GM11168 (cell line): ENCODE results near the gene LRRC51.
"Not testable (repeated sequence)": the region's sequence is repeated elsewhere in the genome, so short reads cannot be mapped to it uniquely, and the experiment has no call there.

ENCODE experiments used
- in situ Hi-C: fragments of 300-500 bp; cut with MboI; formaldehyde crosslinking; loops from one replicate; pipeline ENCODE4 v1.12.0; 2022; ENCODE audit warnings: low sequenced_read_pairs; ENCODE audit not compliant: unreplicated experiment

LRRC51 gene

DNA sequence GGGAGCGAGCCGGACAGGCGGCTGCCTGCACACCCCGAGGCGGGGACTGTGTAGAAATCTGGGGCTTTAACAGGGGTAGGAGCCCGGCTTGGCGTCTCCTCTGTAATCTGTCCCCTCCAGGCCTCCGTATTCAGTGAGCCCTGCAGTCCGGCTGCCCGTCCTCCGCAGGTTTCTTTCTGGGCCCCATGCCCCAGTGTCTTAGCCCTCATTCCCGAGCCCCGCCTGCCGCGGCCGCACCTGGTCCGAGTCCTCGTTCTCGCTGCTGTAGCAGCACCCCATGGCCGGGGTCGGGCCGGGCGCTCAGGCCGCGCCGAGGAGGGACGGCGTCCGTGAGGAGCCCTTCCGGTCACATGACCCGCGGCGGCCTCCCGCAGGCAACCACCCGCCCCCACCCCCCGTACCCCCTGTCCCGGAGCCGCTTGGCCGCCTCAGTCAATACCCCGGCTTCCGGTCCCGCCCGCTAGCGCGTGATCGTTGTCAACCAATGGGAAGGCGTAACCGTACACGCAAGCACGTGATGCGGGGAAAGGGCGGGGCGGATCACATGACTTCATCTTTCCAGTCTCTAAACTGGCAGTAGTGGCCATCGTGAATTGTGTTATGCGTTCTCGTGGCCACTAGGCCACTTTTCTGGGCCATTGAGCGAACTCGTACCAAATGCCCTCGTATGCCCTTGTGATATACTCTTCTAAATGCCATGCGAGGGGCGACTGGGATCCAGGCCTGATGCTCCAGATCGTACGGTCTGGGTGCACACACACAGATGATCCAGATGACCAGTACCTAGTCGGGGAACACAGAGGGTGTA, 22.5 kb downstream of the LRRC51 start, which contains the start of gene LAMTOR1:
LAMTOR1 (minus strand) TSS at position 352 of the 808 bp plus-strand sequence; CDS start at position 279, 73 bp downstream.
- in situ Hi-C loops, result no loop called here

DNA sequence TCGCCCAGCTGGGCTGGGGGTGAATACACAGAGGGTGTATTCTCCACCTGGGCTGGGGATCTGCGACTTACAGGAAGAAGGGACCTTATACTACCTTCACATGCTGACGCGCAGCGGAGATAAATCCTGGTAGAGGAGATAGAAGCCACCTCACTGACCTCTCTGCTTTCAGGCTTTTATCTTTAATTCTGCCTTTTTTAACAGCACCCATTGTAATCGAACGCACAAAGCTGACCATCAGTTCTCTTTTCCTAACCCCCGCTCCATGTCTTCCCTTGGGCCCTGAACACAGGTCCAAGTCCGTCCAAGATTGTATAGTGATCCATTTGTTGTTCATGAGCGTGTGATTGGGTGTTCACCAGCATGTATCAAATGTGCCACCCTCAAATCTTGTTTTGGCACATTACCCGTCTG, 23.1 kb downstream of the LRRC51 start:
- in situ Hi-C loops, result no loop called here

DNA sequence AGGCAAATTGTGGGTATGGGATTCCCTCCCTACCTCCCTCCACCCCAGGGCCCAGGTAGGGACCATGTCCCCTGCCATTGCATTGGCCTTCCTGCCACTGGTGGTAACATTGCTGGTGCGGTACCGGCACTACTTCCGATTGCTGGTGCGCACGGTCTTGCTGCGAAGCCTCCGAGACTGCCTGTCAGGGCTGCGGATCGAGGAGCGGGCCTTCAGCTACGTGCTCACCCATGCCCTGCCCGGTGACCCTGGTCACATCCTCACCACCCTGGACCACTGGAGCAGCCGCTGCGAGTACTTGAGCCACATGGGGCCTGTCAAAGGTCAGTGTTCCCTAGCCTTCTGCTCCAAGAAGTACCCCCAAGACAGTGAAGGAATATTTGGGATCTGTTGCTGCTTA, 25.2 kb downstream of the LRRC51 start, which contains the start of gene TOMT:
TOMT (plus strand) TSS at position 37 of the 400 bp plus-strand sequence; CDS start at position 65, 28 bp downstream.
- in situ Hi-C loops, result no loop called here

DNA sequence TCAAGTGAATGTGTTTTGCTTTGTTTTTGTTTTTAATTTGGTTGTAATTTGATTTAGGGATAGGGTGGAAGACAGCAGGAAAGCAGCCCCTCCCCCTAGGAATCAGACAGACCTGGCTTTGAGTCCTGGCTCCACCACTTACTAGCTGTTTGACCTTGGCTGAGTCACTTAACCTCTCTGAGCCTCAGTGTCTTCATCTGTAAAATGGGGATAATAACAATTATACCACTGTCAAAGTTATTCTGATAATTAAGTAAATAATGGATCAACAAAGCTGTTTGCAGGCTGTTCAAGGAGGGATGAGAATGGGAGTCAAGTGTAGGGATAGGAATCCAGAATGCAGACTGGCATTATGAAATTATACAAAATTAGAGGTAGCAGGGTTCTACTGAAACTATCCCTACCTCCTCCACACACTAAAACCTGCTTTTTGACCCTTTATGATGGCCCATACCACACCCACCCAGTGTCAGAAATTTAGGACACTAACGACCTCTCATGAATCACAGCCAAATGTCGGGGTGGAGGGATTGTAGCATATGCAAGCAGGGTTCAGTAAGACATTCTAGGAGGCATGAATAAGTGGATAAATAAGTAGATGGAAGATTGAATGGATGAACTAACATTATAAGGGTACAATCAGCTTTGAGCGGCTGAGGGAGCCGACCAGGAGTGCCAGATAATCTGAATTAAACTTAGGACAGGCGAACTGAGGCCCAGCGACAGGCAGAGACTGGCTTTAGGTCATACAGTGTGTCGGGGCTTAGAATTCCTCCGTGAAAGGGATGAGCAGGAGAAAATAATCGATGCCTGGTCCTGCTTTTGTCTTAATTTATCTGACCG, 30.9 kb downstream of the LRRC51 start:
- in situ Hi-C loops, result no loop called here

DNA sequence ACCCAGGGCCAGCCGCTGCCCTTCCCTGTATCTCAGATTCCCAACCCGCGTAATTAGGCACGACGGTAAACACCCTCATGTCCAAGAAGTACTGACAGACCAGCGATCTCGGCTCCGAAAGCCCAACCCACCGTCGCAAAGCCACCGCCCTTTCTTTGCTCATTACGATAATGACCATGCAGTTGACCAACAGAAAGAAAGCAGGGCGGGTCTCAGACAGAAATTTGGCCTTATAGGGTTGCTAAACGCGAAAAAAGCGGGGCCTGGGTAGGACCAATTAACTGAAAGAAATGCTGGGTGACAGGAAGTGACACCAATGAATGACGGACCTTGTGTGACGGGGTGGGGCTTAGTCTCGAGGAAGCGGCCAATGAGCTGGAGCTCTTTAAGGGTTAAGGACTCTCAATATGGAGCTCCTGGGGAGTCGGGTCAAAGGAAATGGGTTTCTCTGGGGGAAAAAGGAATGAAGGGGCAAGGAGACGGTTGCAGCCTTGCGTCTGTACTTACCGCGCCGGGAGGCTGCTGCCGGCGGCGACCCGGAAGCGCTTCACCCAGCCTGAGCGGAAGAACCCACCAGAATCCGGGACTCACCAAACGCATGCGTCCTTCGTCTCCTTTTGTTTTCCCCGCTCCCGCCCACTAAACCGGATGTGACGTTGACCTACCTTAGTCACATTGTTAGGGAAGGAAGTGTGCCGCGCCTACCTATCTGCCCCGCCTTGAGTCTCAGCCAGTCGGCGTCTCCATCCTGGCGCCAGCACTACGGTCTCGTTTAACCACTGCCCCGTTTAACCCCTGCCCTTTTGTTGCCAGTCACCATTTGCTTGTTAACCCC, 31.7 kb downstream of the LRRC51 start, which contains the start of gene ANAPC15:
ANAPC15 (minus strand) TSS at position 553 of the 835 bp plus-strand sequence. CDS start 1,419 bp downstream, outside the sequence.
- in situ Hi-C loops, result no loop called here

DNA sequence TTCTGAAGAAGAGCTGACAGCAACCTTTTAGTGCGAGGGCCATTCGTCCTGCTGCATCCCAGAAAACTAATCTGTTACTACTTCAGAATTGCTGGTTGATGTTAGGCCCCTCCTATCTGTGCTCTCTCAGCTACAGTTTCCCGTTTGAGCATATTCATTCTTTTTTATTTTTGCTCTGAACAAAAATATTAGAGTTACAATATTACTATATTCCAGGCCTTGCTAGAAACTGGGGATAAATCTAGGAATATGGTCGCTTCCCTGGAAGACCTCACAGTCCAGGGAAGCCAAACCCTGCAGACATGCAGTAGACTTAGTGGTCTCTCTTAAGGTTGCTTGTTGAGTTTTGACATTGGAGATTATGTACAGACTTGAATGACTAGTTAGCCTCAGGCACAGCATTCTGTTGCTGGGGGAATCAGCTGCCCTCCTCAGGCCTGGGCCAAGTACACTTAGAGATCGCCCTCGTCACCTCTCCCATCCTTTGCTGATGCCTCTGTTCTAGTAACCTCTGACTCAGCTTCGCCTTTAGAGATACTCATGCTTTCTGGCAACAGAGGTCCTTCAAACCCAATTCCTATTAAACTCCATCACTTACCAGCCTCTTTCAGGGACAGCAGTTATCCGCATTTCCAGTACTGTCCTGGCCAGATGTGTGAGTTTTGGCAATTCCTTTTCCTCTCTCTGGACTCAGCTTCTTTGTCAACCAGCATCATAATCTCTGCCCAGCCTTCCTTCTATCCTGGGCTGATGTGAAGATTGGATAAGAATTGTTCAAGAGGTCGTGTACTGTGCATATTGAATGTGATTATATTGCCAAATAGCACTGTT, 32.5 kb downstream of the LRRC51 start:
- in situ Hi-C loops, result no loop called here

DNA sequence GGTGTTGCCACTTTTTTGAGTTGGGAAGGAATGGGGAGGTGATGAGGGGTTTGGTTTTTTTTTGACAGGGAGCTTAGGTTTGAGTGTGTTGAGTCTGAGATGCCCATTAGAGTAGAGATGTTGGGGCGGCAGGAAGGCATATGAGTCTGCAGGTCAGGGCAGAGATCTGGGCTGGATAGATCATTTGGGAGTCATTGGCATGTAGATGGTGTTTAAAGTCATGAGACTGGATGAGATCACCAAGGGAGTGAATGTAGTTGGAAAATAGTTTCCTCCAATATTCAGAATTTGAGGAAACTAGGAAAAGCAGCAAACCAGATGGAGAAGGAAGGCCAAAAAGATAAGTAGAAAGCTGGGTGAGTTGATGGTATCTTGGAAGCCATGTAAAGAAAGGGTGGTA, 33.9 kb downstream of the LRRC51 start:
- in situ Hi-C loops, result no loop called here

DNA sequence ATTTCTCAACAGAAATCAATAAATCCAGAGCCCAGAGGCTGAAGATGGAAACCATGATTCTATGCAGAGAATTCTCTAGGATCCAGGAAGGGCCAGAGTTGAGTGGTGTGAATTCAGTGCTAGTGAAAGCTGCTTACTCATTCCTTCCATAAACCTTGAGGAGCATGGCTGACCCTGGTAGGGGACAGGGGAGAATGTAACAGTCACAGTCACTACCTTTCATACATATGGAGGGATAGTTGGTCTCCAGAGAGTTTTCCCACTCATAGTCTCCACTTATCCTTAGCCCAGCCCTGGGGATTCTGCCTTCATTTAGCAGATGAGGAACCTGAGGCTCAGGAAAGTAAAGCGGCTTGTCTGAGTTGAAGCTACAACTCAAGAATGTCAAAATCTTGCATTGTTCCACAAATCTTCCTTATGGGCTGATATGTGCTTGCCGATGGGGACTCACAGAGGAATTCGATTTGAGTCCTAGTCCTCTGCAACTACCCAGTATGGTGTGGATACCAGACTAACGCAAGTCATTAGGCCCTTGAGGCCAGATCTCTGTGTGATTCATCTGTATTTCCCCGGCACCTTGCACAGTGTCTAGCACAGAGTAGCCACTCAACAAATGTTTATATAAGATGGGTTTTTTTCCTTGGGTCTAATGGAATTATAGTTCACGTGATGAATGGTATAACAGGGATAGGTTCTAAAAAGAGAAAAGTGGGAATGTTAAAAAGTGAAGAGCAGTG, 35.5 kb downstream of the LRRC51 start:
- in situ Hi-C loops, result no loop called here

DNA sequence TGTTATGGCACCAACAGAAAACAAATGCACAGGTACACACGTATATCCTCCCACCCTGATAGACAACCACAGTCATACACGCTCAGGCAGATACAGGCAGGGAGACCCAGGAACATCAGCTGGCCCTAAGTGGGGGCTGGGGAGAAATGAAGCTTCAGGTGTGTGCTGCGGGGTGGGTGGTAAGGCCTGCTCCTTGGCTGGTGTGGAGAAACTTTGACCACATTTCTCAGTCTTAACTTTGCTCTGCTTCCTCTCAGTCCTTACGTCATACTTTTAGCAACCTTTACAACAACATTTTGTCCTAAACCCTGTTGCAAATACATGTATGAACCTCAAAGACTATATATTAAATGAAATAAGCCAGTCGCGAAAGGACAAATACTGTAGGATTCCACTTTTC, 38.5 kb downstream of the LRRC51 start:
- in situ Hi-C loops, result no loop called here

DNA sequence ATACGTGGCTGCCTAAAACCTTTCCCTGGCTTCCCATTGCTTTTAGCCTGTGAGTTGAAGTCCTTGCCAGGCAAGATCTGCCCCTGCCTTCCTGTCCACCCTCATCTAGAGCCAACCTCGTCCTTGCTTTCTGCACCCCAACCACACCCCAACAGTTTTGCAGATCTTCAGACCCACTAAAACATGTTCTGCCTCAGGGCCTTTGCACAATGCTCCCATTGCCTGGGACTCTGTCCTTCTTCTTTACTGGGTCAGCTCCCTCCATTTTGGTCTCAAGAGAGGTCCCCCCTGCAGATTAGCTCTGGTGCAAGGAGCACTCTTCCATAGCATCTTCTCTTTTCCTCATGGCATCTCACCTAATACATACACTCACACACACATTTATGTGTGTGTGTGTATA, 40.3 kb downstream of the LRRC51 start:
- in situ Hi-C loops, result no loop called here

DNA sequence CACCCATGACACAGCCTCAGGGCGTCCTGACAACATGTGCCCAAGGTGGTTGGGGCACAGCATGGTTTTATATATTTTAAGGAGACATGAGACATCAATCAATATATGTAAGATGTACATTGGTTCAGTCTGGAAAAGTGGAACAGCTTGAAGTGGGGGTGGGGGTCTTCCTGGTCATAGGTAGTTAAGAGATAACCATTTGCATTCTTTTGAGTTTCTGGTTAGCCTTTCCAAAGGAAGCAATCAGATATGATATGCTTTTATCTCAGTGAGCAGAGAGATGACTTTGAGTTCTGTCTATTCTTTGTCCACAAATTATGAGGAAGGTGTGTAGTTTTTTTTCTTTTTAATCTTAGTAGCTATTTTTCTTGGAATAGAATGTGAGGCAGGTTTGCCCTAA, 42.0 kb downstream of the LRRC51 start:
- in situ Hi-C loops, result no loop called here

DNA sequence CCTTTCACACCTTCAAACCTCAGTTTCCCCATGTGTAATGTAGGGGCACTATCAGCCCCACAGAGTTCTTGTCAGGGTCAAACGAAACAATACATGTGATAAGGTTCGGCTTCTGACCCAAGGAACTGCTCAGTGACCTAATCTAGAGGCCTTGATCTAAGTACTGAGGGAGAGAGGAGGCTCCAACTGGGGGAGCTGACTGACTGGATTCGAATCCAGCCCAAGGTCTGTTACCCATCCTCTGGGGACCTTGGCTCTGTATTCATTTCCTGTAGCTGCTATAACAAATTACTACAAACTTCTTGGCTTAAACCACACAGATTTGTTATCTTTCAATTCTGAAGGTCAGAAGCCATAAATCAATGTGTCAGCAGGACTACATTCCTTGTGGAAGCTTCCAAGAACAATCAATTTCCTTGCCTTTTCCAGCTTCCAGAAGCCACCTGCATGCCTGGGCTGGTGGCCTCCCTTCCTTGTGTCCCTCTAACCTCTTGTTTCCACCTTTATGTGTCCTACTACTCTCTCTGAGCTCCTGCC, 42.5 kb downstream of the LRRC51 start:
- in situ Hi-C loops, result no loop called here

DNA sequence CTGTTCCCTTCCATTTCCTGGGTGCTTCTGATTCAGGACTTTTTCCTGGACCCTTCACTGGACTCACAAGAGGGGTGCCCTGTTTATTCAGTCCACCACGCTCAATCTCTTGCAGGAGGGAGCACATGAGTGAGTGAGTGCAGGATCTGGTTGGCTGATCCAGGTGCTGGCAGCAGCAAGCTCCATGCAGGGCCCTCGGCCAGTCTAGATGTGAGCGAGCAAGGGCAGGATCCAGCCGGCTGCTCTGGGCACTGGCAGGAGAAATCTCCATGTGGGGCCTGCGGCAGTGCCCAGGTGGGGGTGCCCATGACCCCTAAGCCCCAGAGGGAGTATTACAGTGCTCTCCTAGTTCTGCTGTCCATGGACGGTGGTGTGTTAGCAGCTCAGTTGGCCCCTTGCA, 43.4 kb downstream of the LRRC51 start:
- in situ Hi-C loops, result no loop called here

DNA sequence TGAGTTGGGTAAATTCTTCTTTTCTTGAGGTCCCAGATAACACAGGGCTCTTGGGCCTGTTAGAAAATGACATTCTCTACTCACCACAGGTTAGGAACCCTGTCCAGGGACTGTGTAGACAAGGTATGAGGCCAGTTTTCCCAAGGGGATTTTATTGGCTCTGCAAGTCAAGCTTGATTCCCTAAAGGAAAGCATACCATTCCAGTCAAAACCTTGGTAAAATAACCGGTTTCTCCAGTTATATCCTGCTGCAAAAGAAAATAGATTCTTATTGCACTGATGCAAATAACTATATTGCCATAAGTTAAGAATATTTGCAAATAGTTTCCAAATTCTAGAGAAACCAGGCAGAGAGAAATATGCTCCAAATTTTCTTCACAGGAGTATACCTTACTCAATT, 45.3 kb downstream of the LRRC51 start:
- in situ Hi-C loops, result no loop called here

DNA sequence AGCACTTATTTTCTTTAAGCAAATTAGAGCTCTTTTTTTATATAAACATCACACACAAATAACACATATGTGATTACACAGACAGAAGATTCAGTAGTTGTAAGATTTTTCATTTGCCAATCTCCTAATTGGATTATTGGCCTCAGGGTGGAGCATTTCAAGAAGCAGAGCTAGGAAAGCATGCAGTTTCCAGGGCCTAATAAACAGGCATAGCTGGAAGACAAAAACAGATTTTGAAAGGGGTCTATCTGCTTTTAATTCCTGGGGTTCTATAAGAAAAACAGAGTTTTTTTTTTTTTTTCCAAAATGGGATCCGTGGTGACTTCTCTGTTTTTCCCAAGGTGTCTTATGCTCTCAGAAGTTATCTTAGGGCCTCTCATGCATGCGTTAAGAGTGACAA, 47.3 kb downstream of the LRRC51 start:
- in situ Hi-C loops, result no loop called here

DNA sequence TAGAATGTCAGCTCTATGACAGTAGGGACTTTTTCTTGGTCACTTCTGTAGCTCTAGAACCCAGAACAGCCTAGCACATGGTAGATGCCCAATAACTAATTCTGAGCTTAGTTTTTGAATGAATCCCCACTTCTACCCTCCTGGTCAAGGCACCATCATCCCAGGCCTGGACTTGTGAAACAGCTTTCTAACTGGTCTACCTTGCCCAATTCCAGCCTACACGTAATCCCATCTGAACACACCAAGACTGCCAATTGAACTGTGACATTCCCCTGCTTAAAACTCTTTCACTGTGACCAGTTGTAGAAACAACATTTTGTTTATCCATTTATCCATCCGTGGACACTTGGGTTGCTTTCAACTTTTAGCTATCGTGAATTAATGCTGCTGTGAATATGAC, 48.7 kb downstream of the LRRC51 start:
- in situ Hi-C loops, result no loop called here

DNA sequence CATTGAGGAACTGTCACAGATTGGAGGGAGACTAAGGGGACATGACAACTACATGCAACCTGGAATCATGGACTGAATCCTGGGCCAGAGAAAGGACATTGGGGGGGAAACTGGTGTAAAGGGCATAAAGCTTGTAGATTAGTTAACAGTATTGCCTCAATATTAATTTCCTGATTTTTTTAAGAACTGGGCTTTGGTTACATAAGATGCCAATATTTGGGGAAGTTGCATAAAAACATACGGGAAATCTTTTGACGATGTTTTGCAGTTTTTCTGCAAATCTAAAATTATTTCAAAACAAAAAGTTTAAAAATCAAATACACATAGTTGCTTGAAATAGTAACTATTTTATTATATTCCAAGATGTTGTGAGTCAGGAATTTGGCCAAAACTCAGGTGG, 52.0 kb downstream of the LRRC51 start:
- in situ Hi-C loops, result no loop called here

DNA sequence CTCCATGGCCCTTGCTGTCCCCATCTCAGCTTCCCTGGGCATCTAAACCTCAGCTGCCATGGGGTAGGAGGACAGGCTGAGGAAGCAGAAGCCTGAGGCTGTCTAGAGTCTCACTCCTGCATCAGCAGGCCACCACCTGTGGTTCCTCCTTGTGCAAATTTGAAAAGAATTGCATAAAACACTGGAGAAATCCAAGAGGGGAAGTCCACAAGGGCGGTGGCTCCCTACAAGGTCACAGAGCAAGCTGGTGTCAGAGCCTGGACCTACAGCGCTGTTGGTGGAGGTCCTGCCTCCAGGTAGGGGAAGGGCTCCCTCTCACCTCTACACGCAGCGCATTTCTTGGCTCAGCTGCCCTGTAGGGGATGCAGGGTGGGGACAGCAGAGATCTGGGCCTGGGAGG, 54.8 kb downstream of the LRRC51 start, which contains the start of gene FOLR3:
FOLR3 (plus strand) TSS at position 253 of the 400 bp plus-strand sequence. CDS start 228 bp downstream, outside the sequence.
- in situ Hi-C loops, result not testable (repeated sequence)
